GM23338 (cell line): ENCODE measurements around the gene MATCAP1.
A peak's percentile ranks its signal among the peaks of the same experiment; 100 is the strongest.

ENCODE experiments used
- CREB1 ChIP-seq: fragments of 250-450 bp; sonication (Bioruptor Pico); IDR thresholded peaks from 2 replicates; pipeline ENCODE4 v1.5.0; 2020; ENCODE audit warnings: low read depth, mild to moderate bottlenecking, moderate library complexity
- CTCF ChIP-seq, 2 experiments: fragments of 200-600 bp in 1 of 2; sonication (generic) in 1 of 2; conservative IDR thresholded peaks; 2 replicates each; pipeline versions ENCODE4 v1.5.1 to v1.6.1; 2016 to 2017; ENCODE audit warnings: antibody characterized with exemption in 2 of 2, low read depth in 2 of 2, mild to moderate bottlenecking in 2 of 2, moderate library complexity in 1 of 2
- ETS1 ChIP-seq: IDR thresholded peaks from 2 replicates; pipeline ENCODE4 v1.6.1; 2016; ENCODE audit warnings: antibody characterized with exemption
- EZH2 ChIP-seq: fragments of 200-600 bp; sonication (generic); IDR thresholded peaks from one replicate; pipeline ENCODE4 v1.8.0; 2017; ENCODE audit warnings: antibody characterized with exemption, mild to moderate bottlenecking, low read depth; ENCODE audit not compliant: unreplicated experiment
- EZH2phosphoT487 ChIP-seq: fragments of 200-600 bp; sonication (generic); IDR thresholded peaks from one replicate; pipeline ENCODE4 v1.8.1; 2018; ENCODE audit warnings: antibody characterized with exemption; ENCODE audit not compliant: unreplicated experiment
- JUNB ChIP-seq: IDR thresholded peaks from one replicate; pipeline ENCODE4 v1.6.1; 2016; ENCODE audit warnings: antibody characterized with exemption; ENCODE audit not compliant: unreplicated experiment
- POLR2AphosphoS5 ChIP-seq: IDR thresholded peaks from 2 replicates; pipeline ENCODE4 v1.6.1; 2016; ENCODE audit warnings: antibody characterized with exemption, low read depth
- REST ChIP-seq: IDR thresholded peaks from one replicate; pipeline ENCODE4 v1.6.1; 2018; ENCODE audit warnings: antibody characterized with exemption; ENCODE audit not compliant: unreplicated experiment
- ZNF114 ChIP-seq: fragments of 250-450 bp; sonication (Bioruptor Pico); IDR thresholded peaks from 2 replicates; pipeline ENCODE4 v1.5.0; 2020; ENCODE audit warnings: mild to moderate bottlenecking, moderate library complexity
- ZNF462 ChIP-seq: fragments of 250-450 bp; sonication (Bioruptor Pico); IDR thresholded peaks from 2 replicates; pipeline ENCODE4 v1.5.0; 2020; ENCODE audit warnings: mild to moderate bottlenecking, moderate library complexity

- TF ChIP-seq CTCF (conservative IDR thresholded peaks at IDR 0.05; ENCODE audit: low read depth in 2 of 2) (no peak), EZH2 (no peak), EZH2phosphoT487 (no peak), POLR2AphosphoS5 (peak; percentile 90), CREB1 (CRISPR knock-in tag) (peak; percentile 75), REST (no peak), ZNF114 (no peak), ZNF462 (CRISPR knock-in tag) (no peak), ETS1 (no peak), JUNB (no peak)
Measured at GRCh38 chr16:67177743-67178699, 5.7 kb downstream of the MATCAP1 start.
